Fibroblast of pulmonary artery (primary cell): ENCODE measurements around the gene FAM47E.
A peak's percentile ranks its signal among the peaks of the same experiment; 100 is the strongest.

Experiments
- DNase-seq: peaks from one replicate; pipeline ENCODE4 v3.0.0-alpha.2; 2010; ENCODE audit warnings: low read depth
- H3K4me3 ChIP-seq: replicated peaks from 2 replicates; pipeline ENCODE4 v1.5.1; 2011; ENCODE audit warnings: low read depth, mild to moderate bottlenecking, control low read depth, low read length, moderate library complexity
- TF ChIP-seq, protein P1 (sequence below): IDR thresholded peaks from 2 replicates; pipeline ENCODE4 v1.5.1; 2011; ENCODE audit warnings: mild to moderate bottlenecking, control low read depth, low read length, inconsistent platforms; ENCODE audit errors: missing control alignments

The FAM47E gene, protein sequence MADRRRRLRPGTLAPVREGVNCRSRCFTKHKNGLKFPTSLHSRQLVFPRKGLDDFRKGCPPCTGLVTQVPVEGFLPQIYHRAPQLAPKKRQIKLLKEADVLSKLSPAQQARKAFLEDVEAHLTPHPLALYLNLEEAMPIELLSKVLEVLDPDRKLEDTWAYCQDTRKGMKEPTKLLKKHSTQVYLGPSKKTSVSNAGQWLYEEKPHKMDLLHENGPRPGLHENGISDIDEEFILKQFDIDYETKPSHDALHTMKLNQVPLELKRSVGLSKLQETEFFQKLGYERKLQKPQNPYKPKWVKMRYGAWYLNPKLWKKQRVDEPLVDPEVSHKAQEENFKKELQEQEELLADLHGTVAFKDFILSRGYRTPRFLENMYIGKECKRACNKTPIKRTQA

DNA sequence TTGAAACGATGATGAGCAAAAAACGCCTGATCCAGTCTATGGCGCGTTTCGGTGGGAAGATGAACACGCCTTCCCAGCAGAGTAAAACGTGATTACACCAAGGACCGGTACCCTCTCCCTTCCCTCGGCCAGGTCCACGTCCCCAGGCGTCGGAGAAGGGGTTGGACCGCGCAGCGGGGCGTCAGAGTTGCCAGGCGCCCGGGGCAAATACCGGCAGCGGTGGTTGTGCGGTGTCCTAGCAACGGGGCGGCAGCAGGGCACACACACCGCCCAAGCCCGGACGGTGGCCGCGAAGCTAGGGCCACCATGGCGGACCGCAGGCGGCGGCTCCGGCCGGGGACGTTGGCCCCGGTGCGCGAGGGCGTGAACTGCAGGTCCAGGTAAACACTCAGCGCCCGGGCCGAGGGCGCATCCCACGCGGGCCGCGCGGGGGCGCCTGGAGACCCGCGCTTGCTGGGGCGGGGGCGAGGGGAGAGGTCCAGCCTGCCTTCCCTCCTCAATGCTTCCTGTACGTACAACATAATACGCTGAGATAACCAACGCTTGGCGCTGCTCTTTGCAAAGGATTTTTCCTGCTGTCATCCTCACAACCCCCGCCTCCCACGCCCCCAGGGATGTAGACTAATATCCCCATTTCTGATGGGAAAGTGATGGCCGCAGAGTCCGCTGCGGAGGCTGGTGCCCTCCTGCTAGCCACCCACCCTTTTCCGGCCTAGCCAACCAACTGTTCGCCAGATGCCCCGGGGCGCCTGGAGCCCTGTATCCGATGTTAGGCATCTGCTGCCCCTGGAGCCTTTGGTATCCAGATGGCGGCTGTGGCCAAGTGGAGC lies at the start of gene FAM47E:
Gene FAM47E (plus strand): TSS at position 281 of the 830 bp plus-strand sequence. CDS start 26 bp downstream, at position 307.
- peak; percentile 45 for DNase-seq
- TF ChIP-seq, protein P1, sequence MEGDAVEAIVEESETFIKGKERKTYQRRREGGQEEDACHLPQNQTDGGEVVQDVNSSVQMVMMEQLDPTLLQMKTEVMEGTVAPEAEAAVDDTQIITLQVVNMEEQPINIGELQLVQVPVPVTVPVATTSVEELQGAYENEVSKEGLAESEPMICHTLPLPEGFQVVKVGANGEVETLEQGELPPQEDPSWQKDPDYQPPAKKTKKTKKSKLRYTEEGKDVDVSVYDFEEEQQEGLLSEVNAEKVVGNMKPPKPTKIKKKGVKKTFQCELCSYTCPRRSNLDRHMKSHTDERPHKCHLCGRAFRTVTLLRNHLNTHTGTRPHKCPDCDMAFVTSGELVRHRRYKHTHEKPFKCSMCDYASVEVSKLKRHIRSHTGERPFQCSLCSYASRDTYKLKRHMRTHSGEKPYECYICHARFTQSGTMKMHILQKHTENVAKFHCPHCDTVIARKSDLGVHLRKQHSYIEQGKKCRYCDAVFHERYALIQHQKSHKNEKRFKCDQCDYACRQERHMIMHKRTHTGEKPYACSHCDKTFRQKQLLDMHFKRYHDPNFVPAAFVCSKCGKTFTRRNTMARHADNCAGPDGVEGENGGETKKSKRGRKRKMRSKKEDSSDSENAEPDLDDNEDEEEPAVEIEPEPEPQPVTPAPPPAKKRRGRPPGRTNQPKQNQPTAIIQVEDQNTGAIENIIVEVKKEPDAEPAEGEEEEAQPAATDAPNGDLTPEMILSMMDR: no peak
- peak within 1 kb of the TSS; percentile 51 for H3K4me3 ChIP-seq

DNA sequence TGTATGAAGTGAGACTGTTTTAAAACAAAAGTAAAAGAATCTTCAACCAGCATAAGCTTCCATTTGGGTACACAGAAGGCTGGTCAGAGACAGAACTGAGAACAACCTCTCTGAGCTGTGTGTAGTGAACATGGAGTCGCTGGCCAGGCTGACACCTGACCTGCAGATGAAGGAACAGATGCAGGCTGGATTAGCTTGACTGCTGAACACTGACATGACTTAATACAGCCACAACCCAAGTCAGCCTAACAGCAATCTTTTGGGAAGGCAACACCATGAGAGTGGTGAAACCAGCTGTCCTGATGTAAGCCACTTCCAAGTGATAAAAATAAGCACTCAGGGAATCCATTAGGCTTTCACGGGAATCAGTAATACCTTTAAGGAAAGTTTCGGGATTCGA lies 48.0 kb upstream of the FAM47E start:
- TF ChIP-seq, protein P1: no peak
- H3K4me3 ChIP-seq: no peak overlapping the region
- DNase-seq: no peak

DNA sequence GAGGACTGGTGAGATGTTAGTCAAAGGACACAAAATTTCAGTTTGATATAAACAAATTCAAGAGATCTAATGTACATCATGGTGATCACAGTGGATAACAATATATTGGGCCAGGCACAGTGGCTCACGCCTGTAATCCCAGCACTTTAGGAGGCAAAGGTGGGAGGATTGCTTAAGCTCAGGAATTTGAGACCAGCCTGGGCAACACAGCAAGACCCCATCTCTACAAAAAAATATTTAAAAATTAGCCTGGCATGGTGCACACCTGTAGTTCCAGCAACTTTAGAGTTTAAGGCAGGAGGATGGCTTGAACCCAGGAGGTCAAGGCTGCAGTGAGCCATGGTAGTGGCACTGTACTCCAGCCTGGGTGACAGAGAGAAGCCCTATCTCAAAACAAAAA lies 46.6 kb upstream of the FAM47E start:
- no peak for DNase-seq
- no peak overlapping the region for H3K4me3 ChIP-seq
- TF ChIP-seq, protein P1: no peak

DNA sequence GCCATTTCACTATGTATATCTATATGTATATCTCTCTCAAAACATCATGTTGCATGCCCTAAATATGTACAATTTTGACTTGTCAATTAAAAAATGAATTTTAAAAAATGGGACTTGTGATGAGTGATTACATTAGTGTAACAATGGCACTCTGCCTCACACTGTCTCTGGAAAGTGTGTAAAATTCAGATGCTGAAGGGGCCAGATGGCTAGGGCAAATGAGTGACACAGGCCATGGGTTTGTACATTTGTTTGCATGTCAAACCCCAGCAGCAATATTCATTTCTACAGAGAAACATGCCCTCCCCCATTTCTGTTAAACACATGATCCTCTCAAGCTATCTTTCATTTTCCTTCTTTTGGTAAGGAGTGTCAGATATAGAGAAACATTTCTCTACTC lies 46.0 kb upstream of the FAM47E start:
- DNase-seq: no peak
- TF ChIP-seq, protein P1: no peak
- H3K4me3 ChIP-seq: no peak overlapping the region

DNA sequence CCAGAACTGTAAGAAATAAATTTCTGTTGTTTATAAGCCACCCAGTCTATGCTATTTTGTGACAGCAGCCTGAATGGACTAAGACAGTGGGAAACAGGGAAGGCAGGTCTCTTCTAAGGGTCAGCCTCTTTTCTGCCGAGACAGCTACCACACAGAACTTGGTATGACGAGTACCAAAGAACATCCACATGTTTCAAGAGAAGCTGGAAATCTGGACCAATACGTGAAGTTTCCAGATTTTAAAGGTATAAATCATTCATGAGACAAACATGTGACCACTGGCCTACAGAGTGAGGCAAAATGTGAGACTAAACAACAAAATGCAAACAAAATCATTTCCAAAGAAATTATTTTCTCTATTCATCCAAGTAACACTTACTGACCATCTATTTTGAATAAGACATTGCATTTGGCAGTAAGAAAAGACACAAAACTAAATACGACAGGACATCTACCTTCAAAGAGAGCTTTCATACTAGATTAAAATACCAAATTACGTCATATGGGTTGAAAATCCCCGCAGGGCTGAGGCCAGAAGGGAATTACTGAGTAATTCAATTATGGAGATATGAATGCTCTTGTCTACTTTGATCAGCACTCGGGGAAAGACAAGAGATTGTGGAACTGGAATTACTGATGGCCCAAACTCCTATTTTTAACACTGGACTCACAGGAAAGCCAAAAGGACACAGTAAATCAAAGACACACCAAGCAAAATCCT lies 45.1 kb upstream of the FAM47E start:
- H3K4me3 ChIP-seq: no peak overlapping the region
- peak; percentile 41 for DNase-seq
- TF ChIP-seq, protein P1: no peak

DNA sequence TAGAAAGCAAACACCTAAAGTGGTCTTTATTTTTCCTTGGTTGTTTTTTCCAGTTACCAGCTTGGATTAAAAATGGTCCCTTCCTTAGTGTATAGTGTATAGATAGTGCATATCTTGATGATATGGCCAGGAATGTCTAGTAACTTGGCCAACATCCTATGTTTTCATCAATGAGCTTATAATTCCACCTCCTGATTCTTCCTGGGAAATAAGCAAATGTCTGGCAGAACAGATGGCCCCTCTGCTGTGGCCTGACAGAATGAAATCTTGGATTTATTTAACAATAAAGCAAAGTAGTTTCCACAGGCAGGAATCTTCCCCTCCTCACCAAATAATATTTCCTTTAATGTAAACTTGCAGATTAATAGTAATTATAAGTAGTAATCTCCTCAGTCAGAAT lies 44.0 kb upstream of the FAM47E start:
- TF ChIP-seq, protein P1: no peak
- no peak for DNase-seq
- H3K4me3 ChIP-seq: peak overlapping the region; percentile 44
